Sigmoid colon (tissue), 7 donors: ENCODE data around the gene BAZ1B. TPM values are rescaled to one million over a fixed set of nuclear protein-coding genes. Genes with fewer than 3 reads are reported as not detected.
"Not testable (repeated sequence)": the region's sequence is repeated elsewhere in the genome, so short reads cannot be mapped to it uniquely, and the experiment has no call there.

ENCODE experiments used
- DNase-seq: peaks from one replicate; pipeline ENCODE4 v3.0.0-alpha.2; 2019
- H3K27ac ChIP-seq, 4 donors: fragments of 200-600 bp; sonication (generic); one replicate each; pipeline ENCODE4 v1.5.1; 2016 to 2019; ENCODE audit warnings: mild to moderate bottlenecking in 1 of 4
- H3K27me3 ChIP-seq, 3 donors: fragments of 200-600 bp; sonication (generic); one replicate each; pipeline ENCODE4 v1.5.1; 2019; ENCODE audit warnings: mild to moderate bottlenecking in 1 of 3
- H3K36me3 ChIP-seq, 4 donors: fragments of 200-600 bp; sonication (generic); one replicate each; pipeline ENCODE4 v1.5.1; 2016 to 2019
- H3K4me1 ChIP-seq, 4 donors: fragments of 200-600 bp; sonication (generic); one replicate each; pipeline ENCODE4 v1.5.1; 2017 to 2019
- H3K4me3 ChIP-seq, 4 donors: fragments of 200-600 bp; sonication (generic); one replicate each; pipeline ENCODE4 v1.5.1; 2017 to 2019; ENCODE audit warnings: mild to moderate bottlenecking in 2 of 4, moderate library complexity in 1 of 4
- H3K9me3 ChIP-seq, 4 donors: fragments of 200-600 bp in 3 of 4; sonication (generic) in 3 of 4; one replicate each; pipeline versions ENCODE4 v1.5.1 to v1.6.1; 2013 to 2019
- EP300 ChIP-seq, 4 donors: sonication (generic); formaldehyde crosslinking; IDR thresholded peaks; one replicate each; pipeline ENCODE4 v1.6.1; 2017; ENCODE audit warnings: antibody characterized with exemption in 4 of 4
- POLR2A ChIP-seq, 2 donors: fragments of 450-650 bp; IDR thresholded peaks; one replicate each; pipeline ENCODE4 v1.6.1; 2016; ENCODE audit warnings: antibody characterized with exemption in 2 of 2, mild to moderate bottlenecking in 2 of 2, moderate library complexity in 2 of 2
- POLR2AphosphoS5 ChIP-seq, 4 donors: sonication (generic); formaldehyde crosslinking; IDR thresholded peaks; one replicate each; pipeline ENCODE4 v1.6.1; 2017; ENCODE audit warnings: antibody characterized with exemption in 4 of 4
- WGBS, 2 donors: extraction: QIAGEN DNeasy Blood & Tissue Kit; methylation state at CpG; one replicate each; pipeline ENCODE4 v1.1.7; 2013; 5-methylcytosine and 5-hydroxymethylcytosine counted together
- intact Hi-C: fragments of 100-400 bp; cut with DNase I; formaldehyde crosslinking; loops from one replicate; pipeline ENCODE4 v1.15.1; 2023
- polyA plus RNA-seq, 3 donors: library from polyadenylated mRNA; stranded (reverse); fragments of 200-250 nt; gene quantifications; one replicate each; pipeline ENCODE4 v1.2.3, GENCODE V29; 2013
- total RNA-seq, 4 donors: library from RNA; depleted of rRNA; stranded (reverse); fragments of >200 nt; gene quantifications; one replicate each; pipeline ENCODE4 v1.1.0, GENCODE V29; 2016
- TF ChIP-seq, protein P1 (sequence below), 4 experiments: fragments of 450-650 bp in 3 of 4; fragments of 200-600 bp in 1 of 4; IDR thresholded peaks; one replicate each; pipeline ENCODE4 v1.5.1; 2016 to 2019; ENCODE audit warnings: antibody characterized with exemption in 4 of 4, mild to moderate bottlenecking in 3 of 4, moderate library complexity in 2 of 4
- donor health status: healthy with polysubstance abuse.
- donor health status: Bipolar disorder and iron deficiency.
- donor health status: healthy.

The BAZ1B gene
- total and polyA plus RNA-seq, 7 donors: 13.8 to 67.3 (median 47.2) TPM

DNA sequence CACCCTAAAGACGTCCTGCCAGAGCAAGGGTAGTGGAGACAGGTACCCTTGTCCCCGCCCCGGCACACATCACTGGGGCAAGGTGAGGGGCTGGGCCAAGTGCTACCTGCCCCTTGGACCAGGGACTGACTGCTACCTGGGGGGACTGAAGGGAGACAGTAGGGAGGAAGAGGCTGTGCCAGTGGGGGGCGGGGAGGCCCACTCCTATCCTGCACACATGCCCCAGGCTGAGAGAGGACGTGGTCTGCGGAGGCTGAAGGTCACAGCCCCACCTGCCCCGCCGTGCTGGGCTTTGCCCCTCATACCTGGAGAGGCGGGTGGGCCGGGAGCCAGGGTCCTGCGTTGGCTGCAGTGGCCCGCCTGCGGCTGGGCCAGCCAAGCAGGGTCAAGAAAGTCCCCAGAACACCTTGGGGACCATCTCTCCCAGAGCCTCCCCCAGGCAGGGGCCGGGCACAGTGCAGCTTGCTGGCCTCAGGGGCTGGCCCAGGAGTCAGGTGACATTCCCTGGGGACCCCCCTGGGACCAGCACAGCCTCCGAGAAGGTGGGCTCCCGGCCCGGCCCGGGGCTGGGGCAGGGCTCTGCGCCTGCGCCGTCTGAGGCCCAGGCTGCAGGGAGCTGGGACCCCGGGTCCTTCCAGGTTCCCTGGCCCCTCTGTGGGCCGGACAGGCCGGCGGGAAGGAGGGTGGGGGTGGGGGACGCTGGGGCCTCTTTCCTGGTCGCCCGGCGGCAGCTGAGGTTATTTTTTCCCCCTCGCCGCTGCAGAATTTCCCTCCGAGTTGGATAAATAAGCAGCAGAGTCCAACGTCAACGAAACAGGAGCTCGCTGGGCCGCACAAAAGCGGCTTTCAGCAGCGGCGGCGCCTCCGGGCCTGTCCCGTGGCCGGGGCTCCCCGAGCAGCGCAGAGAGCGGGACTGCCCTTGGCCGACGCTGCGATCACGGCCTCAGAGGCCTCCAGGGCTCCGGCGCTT, 98.3 kb downstream of the BAZ1B start:
- DNase-seq: no peak
- Histone ChIP-seq H3K9me3 (no peaks in the 10 kb centered on the region), H3K27me3 (peaks cover 0 to 5% (median 5%) of the 10 kb centered on the region in 3 donors), H3K27ac (peak overlapping the region in 2 of 4 donors; percentile 23 to 33), H3K4me3 (peak overlapping the region in 3 of 4 donors; percentile 29 to 40 (median 39)), H3K4me1 (peaks cover 0 to 11% (median 6%) of the 10 kb centered on the region in 4 donors), H3K36me3 (no peaks in the 10 kb centered on the region)
- intact Hi-C loops: no loop called here
- WGBS, 2 donors: 41 to 74% methylated on average over 52 of the region's 52 CpGs
- TF ChIP-seq POLR2AphosphoS5 (IDR thresholded peaks at IDR 0.05): no peak
- TF ChIP-seq EP300 (IDR thresholded peaks at IDR 0.05): no peak
- TF ChIP-seq, protein P1, sequence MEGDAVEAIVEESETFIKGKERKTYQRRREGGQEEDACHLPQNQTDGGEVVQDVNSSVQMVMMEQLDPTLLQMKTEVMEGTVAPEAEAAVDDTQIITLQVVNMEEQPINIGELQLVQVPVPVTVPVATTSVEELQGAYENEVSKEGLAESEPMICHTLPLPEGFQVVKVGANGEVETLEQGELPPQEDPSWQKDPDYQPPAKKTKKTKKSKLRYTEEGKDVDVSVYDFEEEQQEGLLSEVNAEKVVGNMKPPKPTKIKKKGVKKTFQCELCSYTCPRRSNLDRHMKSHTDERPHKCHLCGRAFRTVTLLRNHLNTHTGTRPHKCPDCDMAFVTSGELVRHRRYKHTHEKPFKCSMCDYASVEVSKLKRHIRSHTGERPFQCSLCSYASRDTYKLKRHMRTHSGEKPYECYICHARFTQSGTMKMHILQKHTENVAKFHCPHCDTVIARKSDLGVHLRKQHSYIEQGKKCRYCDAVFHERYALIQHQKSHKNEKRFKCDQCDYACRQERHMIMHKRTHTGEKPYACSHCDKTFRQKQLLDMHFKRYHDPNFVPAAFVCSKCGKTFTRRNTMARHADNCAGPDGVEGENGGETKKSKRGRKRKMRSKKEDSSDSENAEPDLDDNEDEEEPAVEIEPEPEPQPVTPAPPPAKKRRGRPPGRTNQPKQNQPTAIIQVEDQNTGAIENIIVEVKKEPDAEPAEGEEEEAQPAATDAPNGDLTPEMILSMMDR (IDR thresholded peaks at IDR 0.05): no peak
- no peak for TF ChIP-seq POLR2A (IDR thresholded peaks at IDR 0.05)

DNA sequence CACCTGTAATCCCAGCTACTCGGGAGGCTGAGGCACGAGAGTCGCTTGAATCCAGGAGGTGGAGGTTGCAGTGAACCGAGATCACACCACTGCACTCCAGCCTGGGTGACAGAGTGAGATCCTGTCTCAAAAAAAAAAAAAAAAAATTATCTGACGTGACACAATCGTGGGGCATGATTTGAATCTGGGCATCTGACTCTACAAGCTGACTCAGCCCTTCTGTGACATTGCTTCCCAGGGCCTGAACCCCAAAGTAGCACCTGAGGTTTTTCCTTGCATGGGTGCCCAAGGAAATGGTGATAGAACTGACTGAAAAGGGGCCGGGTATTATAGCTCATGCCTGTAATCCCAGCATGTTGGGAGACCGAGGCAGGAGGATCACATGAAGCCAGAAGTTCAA, 101.5 kb downstream of the BAZ1B start:
- H3K27me3 ChIP-seq, H3K27ac ChIP-seq, H3K9me3 ChIP-seq, H3K36me3 ChIP-seq, intact Hi-C loops, DNase-seq, H3K4me3 ChIP-seq: not testable (repeated sequence)
- peaks cover 0 to 11% (median 5%) of the 10 kb centered on the region in 4 donors for H3K4me1 ChIP-seq
- 74 to 81% methylated on average over 8 of the region's 8 CpGs for WGBS, 2 donors

DNA sequence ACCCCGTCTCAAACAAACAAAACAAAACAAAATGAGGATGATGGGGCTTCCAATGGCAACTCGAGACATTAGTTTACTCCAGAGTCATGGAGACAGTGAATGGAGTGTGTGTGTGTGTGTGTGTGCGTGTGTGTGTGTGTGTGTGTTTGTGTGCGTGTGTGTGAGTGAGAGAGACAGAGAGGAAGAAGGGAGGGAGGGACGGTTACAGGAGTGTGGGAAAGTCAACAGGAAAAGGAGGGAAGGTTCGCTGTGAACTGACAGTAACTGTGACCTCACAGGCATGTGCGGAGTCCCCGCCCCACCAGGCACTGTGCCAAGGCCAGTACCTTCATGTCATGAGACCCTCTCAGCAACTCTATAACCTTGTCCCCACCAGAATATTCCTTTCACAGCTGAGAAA, 102.1 kb downstream of the BAZ1B start:
- H3K4me3 ChIP-seq, DNase-seq, intact Hi-C loops, H3K27me3 ChIP-seq, H3K9me3 ChIP-seq, H3K27ac ChIP-seq, H3K36me3 ChIP-seq: not testable (repeated sequence)
- H3K4me1 ChIP-seq: peaks cover 0 to 11% (median 5%) of the 10 kb centered on the region in 4 donors
- 11 to 19% methylated on average over 8 of the region's 8 CpGs for WGBS, 2 donors

DNA sequence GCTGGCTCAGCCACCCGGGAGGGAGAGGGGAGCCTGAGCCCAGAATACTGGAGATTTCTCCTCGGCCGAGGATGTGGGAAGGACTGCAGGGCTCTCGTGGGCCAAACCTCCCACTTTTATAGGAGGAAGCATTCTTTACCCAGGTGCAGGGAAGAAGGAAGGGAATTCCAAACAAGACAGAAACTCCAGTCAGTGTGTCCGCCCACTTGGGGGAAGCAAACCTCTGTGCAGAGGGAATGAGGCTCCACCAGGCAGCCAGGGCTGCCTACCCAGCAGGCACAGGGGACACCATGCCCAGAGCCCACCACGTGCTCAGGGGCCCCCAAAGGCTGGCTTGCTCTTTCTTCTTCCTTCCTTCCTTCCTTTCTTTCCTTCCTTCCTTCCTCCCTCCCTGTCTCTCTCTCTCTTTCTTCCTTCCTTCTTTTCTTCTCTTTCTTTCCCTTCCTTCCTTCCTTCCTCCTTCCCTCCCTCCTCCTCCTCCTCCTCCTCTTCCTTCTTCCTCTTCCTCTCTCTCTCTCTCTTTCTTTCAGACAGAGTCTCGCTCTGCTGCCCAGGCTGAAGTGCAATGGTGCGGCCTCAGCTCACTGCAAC, 103.9 kb downstream of the BAZ1B start:
- 48 to 71% methylated on average over 8 of the region's 8 CpGs for WGBS, 2 donors
- Histone ChIP-seq H3K4me1 (no peaks in the 10 kb centered on the region), H3K9me3 (no peaks in the 10 kb centered on the region), H3K36me3 (no peaks in the 10 kb centered on the region), H3K4me3 (no peak overlapping the region), H3K27me3 (no peaks in the 10 kb centered on the region), H3K27ac (no peak overlapping the region)
- DNase-seq: no peak
- TF ChIP-seq EP300 (IDR thresholded peaks at IDR 0.05) (no peak), POLR2A (IDR thresholded peaks at IDR 0.05) (no peak), POLR2AphosphoS5 (IDR thresholded peaks at IDR 0.05) (no peak)
- TF ChIP-seq, protein P1 (IDR thresholded peaks at IDR 0.05): no peak
- intact Hi-C loops: no loop called here

DNA sequence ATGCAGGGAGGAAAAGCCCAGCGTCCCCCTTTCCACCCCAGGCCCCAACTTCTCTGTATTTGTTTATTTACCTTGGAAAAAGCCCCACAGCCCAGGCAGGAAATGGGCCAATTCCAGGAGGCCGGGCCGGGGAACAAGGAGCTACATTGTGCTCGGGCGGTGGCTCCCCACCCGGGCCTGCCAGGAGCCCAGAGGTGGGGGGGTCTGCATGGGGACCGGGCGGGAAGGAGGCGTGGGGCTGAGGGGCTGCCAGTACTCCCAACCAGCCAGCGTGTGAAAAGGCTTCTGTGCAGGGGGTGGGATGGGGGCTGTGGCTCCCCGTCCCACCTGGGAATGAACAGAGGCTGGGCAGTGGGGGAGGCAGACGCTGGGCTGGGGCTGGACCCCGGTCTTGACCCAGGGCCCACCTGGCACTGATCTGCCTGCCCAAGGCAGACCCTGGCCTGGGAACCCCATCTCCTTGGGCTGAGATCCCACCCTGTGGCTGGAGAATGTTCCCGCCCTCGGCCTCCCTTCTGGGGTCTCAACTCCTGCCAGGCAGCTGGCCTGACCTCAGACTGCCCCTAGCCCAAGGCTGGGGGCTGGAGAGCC, 111.5 kb downstream of the BAZ1B start:
- H3K27me3 ChIP-seq, H3K36me3 ChIP-seq, H3K9me3 ChIP-seq, DNase-seq, H3K27ac ChIP-seq, H3K4me1 ChIP-seq, H3K4me3 ChIP-seq, intact Hi-C loops: not testable (repeated sequence)
- 28 to 50% methylated on average over 15 of the region's 15 CpGs for WGBS, 2 donors

DNA sequence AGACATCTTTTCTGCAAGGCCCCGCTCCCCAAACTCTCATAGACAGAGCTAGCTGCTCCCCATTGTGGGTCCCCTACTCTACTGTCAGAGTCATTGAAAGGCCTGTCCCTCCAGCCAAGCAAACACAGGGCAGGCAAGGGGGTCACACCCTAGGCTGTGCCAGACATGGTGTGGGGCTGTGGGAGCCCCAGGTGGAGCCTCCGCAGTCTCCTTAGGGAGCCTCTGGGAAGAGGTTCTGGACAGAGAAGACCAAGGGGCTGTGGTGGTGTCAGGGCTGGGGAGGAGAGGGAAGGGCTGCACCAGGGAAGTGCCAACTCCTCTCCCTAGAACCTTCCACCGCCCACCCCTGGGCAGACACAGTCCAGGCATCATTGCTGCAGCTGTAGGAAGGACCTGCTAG, 117.2 kb downstream of the BAZ1B start:
- H3K4me3 ChIP-seq, H3K27me3 ChIP-seq, DNase-seq, H3K4me1 ChIP-seq, intact Hi-C loops, H3K36me3 ChIP-seq, H3K9me3 ChIP-seq, H3K27ac ChIP-seq: not testable (repeated sequence)
- WGBS, 2 donors: 93 to 95% methylated on average over 3 of the region's 3 CpGs
